RWPE2 (cell line): ENCODE results near the gene SLC12A9.
A peak's percentile ranks its signal among the peaks of the same experiment; 100 is the strongest.

ENCODE experiments used
- ATAC-seq: fragments of 200-7000 bp; cut with Tn5 transposase; 3 replicates; pipeline ENCODE4 v1.9.1; 2021; ENCODE audit warnings: low read depth
- DNase-seq: peaks from one replicate; pipeline ENCODE4 v3.0.0-alpha.2; 2020; ENCODE audit warnings: low spot score
- H3K27ac ChIP-seq: fragments of 450-650 bp; 2 replicates; pipeline ENCODE4 v1.5.1; 2017; ENCODE audit warnings: mild to moderate bottlenecking; ENCODE audit not compliant: poor library complexity, severe bottlenecking
- H3K27me3 ChIP-seq: fragments of 250-450 bp; sonication (Bioruptor Pico); 2 replicates; pipeline ENCODE4 v1.5.1; 2021; ENCODE audit warnings: mild to moderate bottlenecking, moderate library complexity; ENCODE audit not compliant: insufficient read depth, poor library complexity, severe bottlenecking
- H3K36me3 ChIP-seq: fragments of 250-450 bp; sonication (Bioruptor Pico); 2 replicates; pipeline ENCODE4 v1.5.1; 2020; ENCODE audit warnings: low read depth, mild to moderate bottlenecking, moderate library complexity
- H3K4me1 ChIP-seq: fragments of 250-450 bp; sonication (Bioruptor Pico); 2 replicates; pipeline ENCODE4 v1.5.1; 2021; ENCODE audit warnings: mild to moderate bottlenecking, moderate library complexity; ENCODE audit not compliant: insufficient read depth, poor library complexity, severe bottlenecking
- H3K4me3 ChIP-seq: fragments of 250-450 bp; sonication (Bioruptor Pico); 2 replicates; pipeline ENCODE4 v1.5.1; 2021; ENCODE audit warnings: mild to moderate bottlenecking, moderate library complexity; ENCODE audit not compliant: severe bottlenecking
- H3K9me3 ChIP-seq: fragments of 250-450 bp; sonication (Bioruptor Pico); 2 replicates; pipeline ENCODE4 v1.5.1; 2021; ENCODE audit warnings: mild to moderate bottlenecking, moderate library complexity; ENCODE audit not compliant: severe bottlenecking
- CTCF ChIP-seq: fragments of 450-650 bp; IDR thresholded peaks from one replicate; pipeline ENCODE4 v1.5.1; 2017; ENCODE audit warnings: mild to moderate bottlenecking, moderate library complexity; ENCODE audit not compliant: poor library complexity, severe bottlenecking

SLC12A9 gene

GRCh38 chr7:100895701-100895955 lies 43.1 kb downstream of the SLC12A9 start, which contains the start of gene ACHE:
Gene ACHE (minus strand): TSS chr7:100895888. CDS start chr7:100894232, 1,656 bp downstream.
- ATAC-seq (peak; percentile 31; the same call in 1 of the 3 replicates), DNase-seq (no peak)
- peak within 1 kb of the TSS; percentile 11 for H3K4me3 ChIP-seq
- no peak within 1 kb of the TSS for H3K27ac ChIP-seq
- no peaks in the 10 kb centered on the region for H3K36me3 ChIP-seq
- H3K9me3 ChIP-seq, result no peaks in the 10 kb centered on the region
- H3K27me3 ChIP-seq, result peaks cover 23% of the 10 kb centered on the region
- no peak for TF ChIP-seq CTCF
- H3K4me1 ChIP-seq, result peaks cover 12% of the 10 kb centered on the region

- Histone ChIP-seq H3K27ac (no peak overlapping the region), H3K9me3 (no peaks in the 10 kb centered on the region), H3K36me3 (no peaks in the 10 kb centered on the region), H3K4me1 (peaks cover 8% of the 10 kb centered on the region), H3K4me3 (peak overlapping the region; percentile 8), H3K27me3 (peaks cover 23% of the 10 kb centered on the region)
- DNase-seq (no peak), ATAC-seq (no peak; the same call in 2 of the 3 replicates)
- TF ChIP-seq CTCF, result no peak
Observed at GRCh38 chr7:100895956-100896731, 43.6 kb downstream of the SLC12A9 start.

GRCh38 chr7:100896732-100897608 lies 44.5 kb downstream of the SLC12A9 start:
- peak; percentile 84 for TF ChIP-seq CTCF
- H3K4me3 ChIP-seq, result peak overlapping the region; percentile 8
- DNase-seq, result no peak
- peaks cover 23% of the 10 kb centered on the region for H3K27me3 ChIP-seq
- peak; percentile 35; the same call in 1 of the 3 replicates for ATAC-seq
- H3K4me1 ChIP-seq, result no peaks in the 10 kb centered on the region
- H3K9me3 ChIP-seq, result no peaks in the 10 kb centered on the region
- H3K36me3 ChIP-seq, result no peaks in the 10 kb centered on the region
- no peak overlapping the region for H3K27ac ChIP-seq

- DNase-seq, result no peak
- H3K4me1 ChIP-seq, result no peaks in the 10 kb centered on the region
- peaks cover 23% of the 10 kb centered on the region for H3K27me3 ChIP-seq
- no peak for TF ChIP-seq CTCF
- H3K27ac ChIP-seq, result no peak overlapping the region
- no peaks in the 10 kb centered on the region for H3K36me3 ChIP-seq
- H3K4me3 ChIP-seq, result no peak overlapping the region
- no peak for ATAC-seq
- H3K9me3 ChIP-seq, result no peaks in the 10 kb centered on the region
Observed at GRCh38 chr7:100897772-100898454, 45.4 kb downstream of the SLC12A9 start.
